ENCODE measurements around the gene CLK1. TPM values are rescaled to one million over a fixed set of nuclear protein-coding genes. Genes with fewer than 3 reads are reported as not detected.

Gene CLK1
- total RNA-seq (2021) (38.5 and 57.0 TPM in 2 replicates), Bru-seq, nascent RNA (percentile 98 among the genes with signal in this experiment), BruChase-seq, experiment 1, labeled RNA remaining after a 2-hour chase (percentile 99 among the genes with signal in this experiment), BruChase-seq, experiment 2, labeled RNA remaining after a 6-hour chase (percentile 96 among the genes with signal in this experiment)
- long read RNA-seq, transcript CLK1-204 (12 exons, 1,682 nt), result major isoform, 14 of 44 reads
- long read RNA-seq, transcript CLK1-201 (13 exons, 1,888 nt), result minor isoform, 12 of 44 reads
- long read RNA-seq, transcript CLK1-210 (11 exons, 3,208 nt), result minor isoform, 11 of 44 reads
- long read RNA-seq, partial matches to known transcripts, result 4 of 44 reads
- long read RNA-seq, other reads (novel, unspliced or antisense), result 1 of 44 reads

DNA sequence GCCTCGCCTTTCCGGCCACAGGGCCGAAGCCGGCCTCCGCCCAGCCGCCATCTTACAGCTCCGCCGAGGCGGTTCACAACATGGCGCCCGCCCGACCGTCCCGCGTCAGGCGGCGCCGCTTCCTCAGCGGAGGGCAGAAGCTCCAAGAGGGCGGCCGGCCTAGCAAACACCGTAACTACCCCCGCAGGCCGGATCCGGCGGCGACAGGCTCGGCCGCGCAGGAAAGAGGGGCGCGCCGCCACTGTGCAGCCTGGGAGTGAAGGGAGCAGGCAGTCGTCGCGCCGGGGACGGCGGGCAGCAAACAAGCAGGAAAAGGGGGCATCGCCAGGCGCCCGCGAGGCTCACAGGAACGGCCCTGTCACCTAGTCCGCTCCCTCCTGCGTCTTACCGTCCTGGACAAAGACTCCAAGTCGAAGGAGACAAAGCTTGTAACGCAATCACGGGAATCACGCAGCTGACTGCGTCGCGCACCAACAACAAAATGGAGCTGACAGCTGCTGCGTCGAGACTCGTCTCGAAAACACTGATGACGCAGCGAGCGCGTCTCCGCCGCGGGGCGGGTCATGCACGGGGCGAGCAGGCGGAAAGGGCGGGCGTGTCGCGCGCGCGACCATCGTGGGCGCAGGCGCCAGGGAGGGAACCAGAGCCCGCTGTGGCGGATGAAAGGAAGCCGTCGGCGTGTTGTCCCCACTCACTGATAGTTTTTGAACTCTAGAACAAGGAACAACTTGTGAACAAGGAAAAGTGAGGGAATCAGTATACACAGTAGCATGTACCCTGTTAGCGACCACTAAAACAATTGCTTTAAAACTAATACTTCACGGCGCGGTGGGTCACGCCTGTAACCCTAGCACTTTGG lies at the start of gene CLK1:
CLK1 (minus strand) TSS at position 483 of the 859 bp plus-strand sequence. CDS start 2,796 bp downstream, outside the sequence.
- Histone ChIP-seq H2AFZ (peak within 1 kb of the TSS; percentile 76), H3K4me3 (peak within 1 kb of the TSS; percentile 87), H3K4me2 (peak within 1 kb of the TSS; percentile 91), H3K36me3 (ENCODE audit: low read depth) (peaks cover 24% of the 10 kb centered on the region), H3K9me2 (ENCODE audit: insufficient read depth) (no peaks in the 10 kb centered on the region), H3K27ac (peak within 1 kb of the TSS; percentile 84), H3K9me3 (ENCODE audit: insufficient read depth, low read depth) (no peaks in the 10 kb centered on the region), H3K27me3 (ENCODE audit: insufficient read depth, low read depth) (no peaks in the 10 kb centered on the region), H3F3A (ENCODE audit: insufficient read depth, low read depth) (peaks cover 33% of the 10 kb centered on the region), H4K20me1 (ENCODE audit: insufficient read depth) (peaks cover 34% of the 10 kb centered on the region), H3K79me2 (ENCODE audit: low read depth) (peaks cover 51% of the 10 kb centered on the region), H3K4me1 (replicated peaks; ENCODE audit: insufficient read depth) (peaks cover 17% of the 10 kb centered on the region)
- ChIA-PET CTCF (interaction anchor here (0.6 kb wide), 1 partner anchor 356 kb away, joined by 6 read pairs; no protein-coding TSS in a partner anchor), POLR2A (ENCODE audit: unreplicated experiment) (interaction anchor here (0.5 to 0.7 kb wide), 5 partner anchors 14 to 154 kb away, joined by 3 to 8 read pairs (median 3); no protein-coding TSS in a partner anchor)
- no peak for TF ChIP-seq EZH2 (IDR thresholded peaks at IDR 0.05; ENCODE audit: low read depth)
- TF ChIP-seq, protein P1, sequence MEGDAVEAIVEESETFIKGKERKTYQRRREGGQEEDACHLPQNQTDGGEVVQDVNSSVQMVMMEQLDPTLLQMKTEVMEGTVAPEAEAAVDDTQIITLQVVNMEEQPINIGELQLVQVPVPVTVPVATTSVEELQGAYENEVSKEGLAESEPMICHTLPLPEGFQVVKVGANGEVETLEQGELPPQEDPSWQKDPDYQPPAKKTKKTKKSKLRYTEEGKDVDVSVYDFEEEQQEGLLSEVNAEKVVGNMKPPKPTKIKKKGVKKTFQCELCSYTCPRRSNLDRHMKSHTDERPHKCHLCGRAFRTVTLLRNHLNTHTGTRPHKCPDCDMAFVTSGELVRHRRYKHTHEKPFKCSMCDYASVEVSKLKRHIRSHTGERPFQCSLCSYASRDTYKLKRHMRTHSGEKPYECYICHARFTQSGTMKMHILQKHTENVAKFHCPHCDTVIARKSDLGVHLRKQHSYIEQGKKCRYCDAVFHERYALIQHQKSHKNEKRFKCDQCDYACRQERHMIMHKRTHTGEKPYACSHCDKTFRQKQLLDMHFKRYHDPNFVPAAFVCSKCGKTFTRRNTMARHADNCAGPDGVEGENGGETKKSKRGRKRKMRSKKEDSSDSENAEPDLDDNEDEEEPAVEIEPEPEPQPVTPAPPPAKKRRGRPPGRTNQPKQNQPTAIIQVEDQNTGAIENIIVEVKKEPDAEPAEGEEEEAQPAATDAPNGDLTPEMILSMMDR (conservative IDR thresholded peaks at IDR 0.05), result no peak
- intact Hi-C loops (cut with micrococcal nuclease; ENCODE audit: unreplicated experiment), result loop anchor here (1.0 kb wide), 3 partner anchors 25 to 151 kb away; partner anchors contain the start of genes NIF3L1 and PPIL3
- TSS peak; percentile 48 for BruUV-seq (replicated peaks)
- DNase-seq, result peak; percentile 79 to 83

DNA sequence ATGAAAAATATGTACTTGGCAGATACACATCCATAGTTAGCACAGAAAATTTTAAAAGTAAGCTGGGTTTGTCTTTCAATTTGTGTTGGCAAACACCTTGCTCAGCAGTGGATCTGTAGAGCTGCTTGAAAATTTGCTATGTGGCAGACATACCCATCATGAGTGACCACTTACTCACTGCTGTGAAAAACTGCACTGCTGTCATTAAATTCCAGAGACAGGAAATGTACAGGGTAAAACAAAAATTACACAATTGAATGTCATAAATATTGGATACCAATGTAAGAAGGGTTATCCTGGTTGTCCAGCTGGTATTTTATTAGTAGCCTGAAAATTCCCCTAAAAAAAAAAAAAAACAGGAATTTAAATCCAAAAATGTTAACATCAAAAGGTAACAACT lies 49.2 kb upstream of the CLK1 start:
- CTCF ChIA-PET, result no interaction called here

More for the DNA sequence above, 49.2 kb upstream of the CLK1 start:
- no peak overlapping the region for H3K4me2 ChIP-seq
- no peaks in the 10 kb centered on the region for H3K79me2 ChIP-seq (ENCODE audit: low read depth)
- no peak overlapping the region for H3K27ac ChIP-seq
- intact Hi-C loops (cut with micrococcal nuclease; ENCODE audit: unreplicated experiment), result no loop called here
- H3K9me3 ChIP-seq (ENCODE audit: insufficient read depth, low read depth), result no peaks in the 10 kb centered on the region
- no TSS peak for BruUV-seq (replicated peaks)
- no peaks in the 10 kb centered on the region for H3K4me1 ChIP-seq (replicated peaks; ENCODE audit: insufficient read depth)
- TF ChIP-seq, protein P1 (conservative IDR thresholded peaks at IDR 0.05), result no peak
- no peak for TF ChIP-seq EZH2 (IDR thresholded peaks at IDR 0.05; ENCODE audit: low read depth)
- H4K20me1 ChIP-seq (ENCODE audit: insufficient read depth), result no peaks in the 10 kb centered on the region
- no peak for DNase-seq
- H3K4me3 ChIP-seq, result no peak overlapping the region
- no peaks in the 10 kb centered on the region for H3K9me2 ChIP-seq (ENCODE audit: insufficient read depth)
- H3F3A ChIP-seq (ENCODE audit: insufficient read depth, low read depth), result peaks cover 23% of the 10 kb centered on the region; the same call in 1 of the 2 replicates
- POLR2A ChIA-PET (ENCODE audit: unreplicated experiment), result no interaction called here
- H3K27me3 ChIP-seq (ENCODE audit: insufficient read depth, low read depth), result no peaks in the 10 kb centered on the region
- H3K36me3 ChIP-seq (ENCODE audit: low read depth), result peaks cover 10% of the 10 kb centered on the region; the same call in 1 of the 2 replicates
- no peak overlapping the region for H2AFZ ChIP-seq

Measured in PC-9 (cell line).